Peyer's patch (tissue), 4 donors: ENCODE measurements around the gene ADAMTS14.

Experiments
- POLR2A ChIP-seq, 2 donors: fragments of 450-650 bp; IDR thresholded peaks; one replicate each; pipeline ENCODE4 v1.5.1; 2017; ENCODE audit warnings: antibody characterized with exemption in 2 of 2, mild to moderate bottlenecking in 2 of 2, moderate library complexity in 2 of 2
- TF ChIP-seq, protein P1 (sequence below), 6 experiments: fragments of 450-650 bp in 4 of 6; fragments of 200-600 bp in 2 of 6; sonication (generic) in 1 of 6; IDR thresholded peaks; one replicate each; pipeline ENCODE4 v1.5.1; 2017 to 2019; ENCODE audit warnings: antibody characterized with exemption in 6 of 6, mild to moderate bottlenecking in 3 of 6, moderate library complexity in 1 of 6

GRCh38 chr10:70809726-70810125, 137.4 kb downstream of the ADAMTS14 start:
- TF ChIP-seq POLR2A (IDR thresholded peaks at IDR 0.05) = no peak
- TF ChIP-seq, protein P1, sequence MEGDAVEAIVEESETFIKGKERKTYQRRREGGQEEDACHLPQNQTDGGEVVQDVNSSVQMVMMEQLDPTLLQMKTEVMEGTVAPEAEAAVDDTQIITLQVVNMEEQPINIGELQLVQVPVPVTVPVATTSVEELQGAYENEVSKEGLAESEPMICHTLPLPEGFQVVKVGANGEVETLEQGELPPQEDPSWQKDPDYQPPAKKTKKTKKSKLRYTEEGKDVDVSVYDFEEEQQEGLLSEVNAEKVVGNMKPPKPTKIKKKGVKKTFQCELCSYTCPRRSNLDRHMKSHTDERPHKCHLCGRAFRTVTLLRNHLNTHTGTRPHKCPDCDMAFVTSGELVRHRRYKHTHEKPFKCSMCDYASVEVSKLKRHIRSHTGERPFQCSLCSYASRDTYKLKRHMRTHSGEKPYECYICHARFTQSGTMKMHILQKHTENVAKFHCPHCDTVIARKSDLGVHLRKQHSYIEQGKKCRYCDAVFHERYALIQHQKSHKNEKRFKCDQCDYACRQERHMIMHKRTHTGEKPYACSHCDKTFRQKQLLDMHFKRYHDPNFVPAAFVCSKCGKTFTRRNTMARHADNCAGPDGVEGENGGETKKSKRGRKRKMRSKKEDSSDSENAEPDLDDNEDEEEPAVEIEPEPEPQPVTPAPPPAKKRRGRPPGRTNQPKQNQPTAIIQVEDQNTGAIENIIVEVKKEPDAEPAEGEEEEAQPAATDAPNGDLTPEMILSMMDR (IDR thresholded peaks at IDR 0.05) = no peak
